MCF 10A (cell line): Measurements from ENCODE around the gene SLC25A53. TPM values are rescaled to one million over a fixed set of nuclear protein-coding genes. Genes with fewer than 3 reads are reported as not detected.

Source experiments
- BruUV-seq: library from RNA; stranded (reverse); fragments of 400-500 nt; replicated peaks from 2 replicates; lab custom pipeline; 2021; lab: Mats Ljungman, UMichigan
- CTCF ChIA-PET: fragments of 300-600 bp; sonication (Branson Sonifier 250); formaldehyde crosslinking; extraction: SDS; loops from one replicate; lab custom pipeline; 2021; ENCODE audit warnings: antibody characterized with exemption, inconsistent platforms; lab: Yijun Ruan, JAX
- POLR2A ChIA-PET: fragments of 300-600, 350-650 bp; sonication (Branson Sonifier 250); formaldehyde crosslinking; extraction: SDS; loops from one replicate; lab custom pipeline; 2020; ENCODE audit warnings: antibody characterized with exemption, inconsistent platforms; lab: Yijun Ruan, JAX
- DNase-seq: peaks from one replicate; pipeline ENCODE4 v3.0.0-alpha.2; 2018; ENCODE audit not compliant: unreplicated experiment
- H3K27ac Mint-ChIP-seq: one replicate; pipeline ENCODE4 v1.8.0; 2022; ENCODE audit warnings: mild to moderate bottlenecking, low read depth, mixed read lengths; ENCODE audit not compliant: unreplicated experiment
- H3K27me3 Mint-ChIP-seq: one replicate; pipeline ENCODE4 v1.8.0; 2022; ENCODE audit warnings: mixed read lengths; ENCODE audit not compliant: insufficient read depth, unreplicated experiment
- H3K36me3 Mint-ChIP-seq: one replicate; pipeline ENCODE4 v1.8.0; 2022; ENCODE audit warnings: mild to moderate bottlenecking, moderate library complexity, mixed read lengths; ENCODE audit not compliant: insufficient read depth, unreplicated experiment
- H3K4me1 Mint-ChIP-seq: one replicate; pipeline ENCODE4 v1.8.0; 2022; ENCODE audit warnings: mixed read lengths; ENCODE audit not compliant: insufficient read depth, unreplicated experiment
- H3K4me3 Mint-ChIP-seq: one replicate; pipeline ENCODE4 v1.8.0; 2022; ENCODE audit warnings: mild to moderate bottlenecking, moderate library complexity, mixed read lengths; ENCODE audit not compliant: unreplicated experiment
- H3K9me3 Mint-ChIP-seq: one replicate; pipeline ENCODE4 v1.8.0; 2022; ENCODE audit warnings: mixed read lengths; ENCODE audit not compliant: unreplicated experiment
- intact Hi-C: fragments of 100-400 bp; cut with micrococcal nuclease; formaldehyde crosslinking; loops from 2 replicates; pipeline ENCODE4 v1.14.1; 2022
- total RNA-seq: library from RNA; stranded (reverse); gene quantifications from 2 replicates; pipeline ENCODE4 v1.2.3, GENCODE V29; 2022
- TF ChIP-seq, protein P1 (sequence below): fragments of 200-600 bp; IDR thresholded peaks from one replicate; pipeline ENCODE4 v1.8.0; 2022; ENCODE audit warnings: antibody characterized with exemption, mild to moderate bottlenecking; ENCODE audit not compliant: unreplicated experiment

SLC25A53 gene
- total RNA-seq, 1 experiment from 2014 or later: 3.2 TPM

- ChIA-PET CTCF (no interaction called here), POLR2A (no interaction called here)
- H3K9me3 Mint-ChIP-seq: no peaks in the 10 kb centered on the region
- no peak overlapping the region for H3K4me3 Mint-ChIP-seq
- intact Hi-C loops: no loop called here
- no peak overlapping the region for H3K27ac Mint-ChIP-seq
- no peak for DNase-seq
- no TSS peak for BruUV-seq
- TF ChIP-seq, protein P1, sequence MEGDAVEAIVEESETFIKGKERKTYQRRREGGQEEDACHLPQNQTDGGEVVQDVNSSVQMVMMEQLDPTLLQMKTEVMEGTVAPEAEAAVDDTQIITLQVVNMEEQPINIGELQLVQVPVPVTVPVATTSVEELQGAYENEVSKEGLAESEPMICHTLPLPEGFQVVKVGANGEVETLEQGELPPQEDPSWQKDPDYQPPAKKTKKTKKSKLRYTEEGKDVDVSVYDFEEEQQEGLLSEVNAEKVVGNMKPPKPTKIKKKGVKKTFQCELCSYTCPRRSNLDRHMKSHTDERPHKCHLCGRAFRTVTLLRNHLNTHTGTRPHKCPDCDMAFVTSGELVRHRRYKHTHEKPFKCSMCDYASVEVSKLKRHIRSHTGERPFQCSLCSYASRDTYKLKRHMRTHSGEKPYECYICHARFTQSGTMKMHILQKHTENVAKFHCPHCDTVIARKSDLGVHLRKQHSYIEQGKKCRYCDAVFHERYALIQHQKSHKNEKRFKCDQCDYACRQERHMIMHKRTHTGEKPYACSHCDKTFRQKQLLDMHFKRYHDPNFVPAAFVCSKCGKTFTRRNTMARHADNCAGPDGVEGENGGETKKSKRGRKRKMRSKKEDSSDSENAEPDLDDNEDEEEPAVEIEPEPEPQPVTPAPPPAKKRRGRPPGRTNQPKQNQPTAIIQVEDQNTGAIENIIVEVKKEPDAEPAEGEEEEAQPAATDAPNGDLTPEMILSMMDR: no peak
- peaks cover 42% of the 10 kb centered on the region for H3K27me3 Mint-ChIP-seq
- H3K4me1 Mint-ChIP-seq: no peaks in the 10 kb centered on the region
- peaks cover 6% of the 10 kb centered on the region for H3K36me3 Mint-ChIP-seq
Measured at GRCh38 chrX:104122829-104123228, 34.0 kb downstream of the SLC25A53 start.

- no peaks in the 10 kb centered on the region for H3K4me1 Mint-ChIP-seq
- no peaks in the 10 kb centered on the region for H3K9me3 Mint-ChIP-seq
- H3K27ac Mint-ChIP-seq: no peak overlapping the region
- ChIA-PET CTCF (interaction anchor here (0.5 to 1.8 kb wide), 3 partner anchors 17 to 1582 kb away, joined by 4 to 9 read pairs (median 4); no protein-coding TSS in a partner anchor), POLR2A (interaction anchor here (0.8 kb wide), 1 partner anchor 83 kb away, joined by 3 read pairs; no protein-coding TSS in a partner anchor)
- H3K4me3 Mint-ChIP-seq: no peak overlapping the region
- peaks cover 78% of the 10 kb centered on the region for H3K27me3 Mint-ChIP-seq
- TF ChIP-seq, protein P1: no peak
- BruUV-seq: no TSS peak
- no peaks in the 10 kb centered on the region for H3K36me3 Mint-ChIP-seq
- intact Hi-C loops: no loop called here
- no peak for DNase-seq
Measured at GRCh38 chrX:104118765-104119164, 38.0 kb downstream of the SLC25A53 start.

DNA sequence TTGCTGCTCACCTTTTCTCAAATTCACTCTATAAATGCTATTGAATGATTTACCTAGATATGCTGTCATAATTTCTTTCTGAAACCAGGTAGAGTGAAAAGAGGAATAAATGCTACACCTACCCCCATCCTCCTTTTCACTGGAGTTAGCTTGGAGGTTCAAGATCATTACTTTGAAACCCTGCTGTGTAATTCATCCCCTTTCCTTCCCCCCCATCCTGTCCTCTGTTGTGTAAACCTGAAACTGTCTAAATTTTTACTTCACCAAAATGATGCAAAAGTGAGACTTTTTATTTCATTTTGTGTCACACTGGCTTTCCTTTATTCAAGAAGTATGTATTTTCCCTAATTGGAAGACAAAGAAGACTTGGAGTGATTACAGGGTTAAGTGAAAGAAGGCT lies 39.0 kb downstream of the SLC25A53 start:
- intact Hi-C loops: no loop called here
- peaks cover 69% of the 10 kb centered on the region for H3K27me3 Mint-ChIP-seq
- H3K27ac Mint-ChIP-seq: no peak overlapping the region
- BruUV-seq: no TSS peak
- ChIA-PET CTCF (no interaction called here), POLR2A (no interaction called here)
- no peaks in the 10 kb centered on the region for H3K36me3 Mint-ChIP-seq
- H3K9me3 Mint-ChIP-seq: no peaks in the 10 kb centered on the region
- H3K4me3 Mint-ChIP-seq: no peak overlapping the region
- DNase-seq: no peak
- H3K4me1 Mint-ChIP-seq: peaks cover 7% of the 10 kb centered on the region
- TF ChIP-seq, protein P1: no peak

DNA sequence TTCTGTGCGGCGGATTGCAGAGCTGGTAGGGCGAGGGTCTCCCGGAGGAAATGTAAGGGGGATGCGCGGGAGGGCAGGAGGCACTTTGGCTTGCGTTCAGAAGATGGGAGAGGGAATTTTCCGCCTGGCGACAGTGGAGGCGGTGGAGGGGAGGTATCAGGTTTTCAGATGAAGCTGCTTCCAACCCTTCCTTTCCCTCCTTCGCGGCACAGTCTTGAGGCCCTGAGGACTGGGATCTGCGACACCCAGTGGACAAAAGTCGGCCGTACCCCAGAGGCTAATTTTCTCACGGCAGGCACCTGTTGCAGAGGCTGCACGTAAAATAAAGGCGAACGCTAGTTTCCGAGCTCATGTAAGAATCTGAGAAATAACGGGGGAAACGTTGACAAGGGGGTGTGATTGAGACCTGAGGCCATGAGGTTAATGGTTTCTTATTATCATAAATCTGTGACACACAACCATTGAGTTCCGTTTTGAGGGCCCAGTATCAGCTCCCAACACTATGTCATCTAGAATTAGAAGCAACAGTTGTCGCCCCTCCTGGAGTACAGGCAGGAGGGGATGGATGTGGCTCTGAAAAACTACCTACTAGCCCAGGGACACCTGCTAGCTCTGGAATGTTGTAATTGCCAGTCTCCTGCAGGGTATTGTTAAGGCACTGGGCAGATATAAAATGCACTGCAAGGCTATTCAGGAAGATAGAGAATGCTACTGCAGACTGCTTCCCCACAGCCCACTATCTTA lies 43.4 kb downstream of the SLC25A53 start:
- TF ChIP-seq, protein P1: peak; percentile 29
- H3K4me1 Mint-ChIP-seq: peaks cover 8% of the 10 kb centered on the region
- POLR2A ChIA-PET: no interaction called here
- H3K27me3 Mint-ChIP-seq: peaks cover 80% of the 10 kb centered on the region
- no TSS peak for BruUV-seq
- peak overlapping the region; percentile 76 for H3K4me3 Mint-ChIP-seq
- no peak overlapping the region for H3K27ac Mint-ChIP-seq
- H3K9me3 Mint-ChIP-seq: no peaks in the 10 kb centered on the region
- CTCF ChIA-PET: interaction anchor here (0.6 to 2.0 kb wide), 9 partner anchors 8 to 362 kb away, joined by 3 to 11 read pairs (median 3); no protein-coding TSS in a partner anchor
- DNase-seq: peak; percentile 63
- intact Hi-C loops: loop anchor here (1.0 to 2.0 kb wide), 2 partner anchors 268 to 427 kb away; partner anchors contain the start of gene MORF4L2
- H3K36me3 Mint-ChIP-seq: no peaks in the 10 kb centered on the region
